Measurements from ENCODE around the gene CPT1B.
"Not testable (repeated sequence)": the region's sequence is repeated elsewhere in the genome, so short reads cannot be mapped to it uniquely, and the experiment has no call there.

DNA sequence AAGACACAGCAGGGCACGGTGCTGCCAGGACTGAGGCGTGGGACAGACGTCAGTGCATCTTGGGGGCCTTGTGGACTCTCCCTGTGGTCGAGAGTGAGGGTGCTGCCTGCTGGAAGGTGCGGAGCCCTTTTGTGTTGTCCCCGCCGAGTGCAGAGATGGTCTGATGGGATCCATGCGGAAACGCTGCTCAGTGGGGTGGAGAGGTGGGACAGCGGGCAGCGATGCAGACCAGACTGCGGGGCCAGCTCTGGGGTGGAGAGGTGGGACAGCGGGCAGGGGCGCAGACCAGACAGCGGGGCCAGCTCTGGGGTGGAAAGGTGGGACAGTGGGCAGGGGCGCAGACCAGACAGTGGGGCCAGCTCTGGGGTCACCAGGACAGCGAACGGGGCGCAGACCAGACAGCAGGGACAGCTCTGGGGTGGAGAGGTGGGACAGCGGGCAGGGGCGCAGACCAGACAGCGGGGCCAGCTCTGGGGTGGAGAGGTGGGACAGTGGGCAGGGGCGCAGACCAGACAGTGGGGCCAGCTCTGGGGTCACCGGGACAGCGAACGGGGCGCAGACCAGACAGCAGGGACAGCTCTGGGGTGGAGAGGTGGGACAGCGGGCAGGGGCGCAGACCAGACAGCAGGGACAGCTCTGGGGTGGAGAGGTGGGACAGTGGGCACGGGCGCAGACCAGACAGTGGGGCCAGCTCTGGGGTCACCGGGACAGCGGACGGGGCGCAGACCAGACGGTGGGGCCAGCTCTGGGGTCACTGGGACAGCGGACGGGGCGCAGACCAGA lies 30.0 kb upstream of the CPT1B start:
- TF ChIP-seq, protein P1, sequence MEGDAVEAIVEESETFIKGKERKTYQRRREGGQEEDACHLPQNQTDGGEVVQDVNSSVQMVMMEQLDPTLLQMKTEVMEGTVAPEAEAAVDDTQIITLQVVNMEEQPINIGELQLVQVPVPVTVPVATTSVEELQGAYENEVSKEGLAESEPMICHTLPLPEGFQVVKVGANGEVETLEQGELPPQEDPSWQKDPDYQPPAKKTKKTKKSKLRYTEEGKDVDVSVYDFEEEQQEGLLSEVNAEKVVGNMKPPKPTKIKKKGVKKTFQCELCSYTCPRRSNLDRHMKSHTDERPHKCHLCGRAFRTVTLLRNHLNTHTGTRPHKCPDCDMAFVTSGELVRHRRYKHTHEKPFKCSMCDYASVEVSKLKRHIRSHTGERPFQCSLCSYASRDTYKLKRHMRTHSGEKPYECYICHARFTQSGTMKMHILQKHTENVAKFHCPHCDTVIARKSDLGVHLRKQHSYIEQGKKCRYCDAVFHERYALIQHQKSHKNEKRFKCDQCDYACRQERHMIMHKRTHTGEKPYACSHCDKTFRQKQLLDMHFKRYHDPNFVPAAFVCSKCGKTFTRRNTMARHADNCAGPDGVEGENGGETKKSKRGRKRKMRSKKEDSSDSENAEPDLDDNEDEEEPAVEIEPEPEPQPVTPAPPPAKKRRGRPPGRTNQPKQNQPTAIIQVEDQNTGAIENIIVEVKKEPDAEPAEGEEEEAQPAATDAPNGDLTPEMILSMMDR (conservative IDR thresholded peaks at IDR 0.05 in 1 of 2, IDR thresholded peaks at IDR 0.05 in 1 of 2; ENCODE audit: extremely low read depth in 1 of 2, insufficient read depth in 1 of 2, low read depth in 1 of 2, low read length in 2 of 2): not testable (repeated sequence)
- TF ChIP-seq EZH2 (IDR thresholded peaks at IDR 0.05; ENCODE audit: borderline replicate concordance, low read length): not testable (repeated sequence)
